NOMO-1 treated with DMSO at 0.1 percent for 48 hours (cell line): ENCODE results near the gene ANKRD40.

Experiments
- DNase-seq: peaks from one replicate; lab custom pipeline; 2025; ENCODE audit not compliant: unreplicated experiment; lab: John Stamatoyannopoulos, UW

The ANKRD40 gene

GRCh38 chr17:50651661-50652060, 56.1 kb downstream of the ANKRD40 start:
- no peak for DNase-seq

- no peak for DNase-seq
Observed at GRCh38 chr17:50649042-50649908, 58.4 kb downstream of the ANKRD40 start.

DNA sequence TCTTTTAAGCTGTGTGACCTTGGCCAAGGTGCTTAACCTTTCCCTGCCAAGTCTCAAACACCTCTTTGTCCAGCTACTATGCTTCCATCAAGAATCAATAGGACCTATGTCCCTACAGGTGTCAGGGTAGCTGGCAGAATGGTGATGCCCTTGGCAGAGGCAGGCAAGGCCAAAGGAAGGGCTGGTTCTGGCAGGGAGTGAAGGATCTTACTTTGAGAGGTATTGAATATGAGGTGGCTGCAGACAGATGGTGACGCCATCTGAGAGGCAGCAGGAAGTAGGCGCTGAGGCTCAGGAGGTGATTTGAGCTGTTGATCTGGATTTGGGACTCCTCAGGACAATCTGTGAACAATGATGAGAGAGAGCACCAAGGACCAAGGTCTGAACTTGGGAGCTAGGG, 60.5 kb downstream of the ANKRD40 start:
- DNase-seq = no peak

DNA sequence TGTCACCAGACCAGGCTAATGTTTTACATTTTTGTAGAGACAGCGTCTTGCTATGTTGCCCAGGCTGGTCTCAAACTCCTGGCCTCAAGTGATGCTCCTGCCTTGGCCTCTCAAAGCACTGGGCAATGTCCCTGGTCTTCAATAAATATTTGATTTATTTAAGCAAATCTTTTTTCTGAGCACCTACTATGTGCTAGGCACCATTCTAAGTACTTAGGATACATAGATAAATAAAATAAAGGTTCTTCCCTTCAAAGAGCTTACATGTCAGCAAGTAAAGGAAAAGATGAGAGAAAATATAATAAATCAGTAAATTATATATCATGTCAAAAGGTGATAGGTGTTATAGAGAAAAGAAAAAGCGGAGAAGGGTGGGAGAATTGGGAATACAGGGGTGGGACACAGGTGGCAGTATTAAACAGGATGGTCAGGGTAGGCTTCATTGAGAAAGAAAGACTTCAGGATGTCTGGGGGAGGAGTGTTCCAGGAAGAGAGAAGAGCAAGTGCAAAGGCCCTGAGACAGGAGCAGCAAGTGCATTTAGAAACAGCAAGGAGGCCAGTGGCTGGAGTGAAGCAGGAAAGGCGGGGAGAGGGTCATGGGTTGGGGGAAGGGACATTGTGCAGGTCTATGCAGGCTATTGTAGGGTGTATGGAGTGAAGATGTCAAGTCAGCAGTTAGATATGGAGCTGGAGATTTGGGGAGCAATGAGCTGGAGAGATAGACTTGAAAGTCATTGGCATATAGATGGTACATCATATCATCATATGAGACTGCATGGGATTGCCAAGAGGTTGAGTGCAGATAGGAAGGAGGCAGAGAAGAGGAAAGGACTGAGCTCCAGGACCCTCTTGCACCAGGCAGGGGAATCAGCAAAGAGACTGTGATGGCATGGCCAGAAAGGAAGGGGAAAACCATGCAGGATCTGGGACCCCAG, 61.7 kb downstream of the ANKRD40 start:
- no peak for DNase-seq
